MM.1S (cell line): ENCODE data around the gene LRCH4.
"Not testable (repeated sequence)": the region's sequence is repeated elsewhere in the genome, so short reads cannot be mapped to it uniquely, and the experiment has no call there.

Source experiments
- DNase-seq: peaks from one replicate; pipeline ENCODE4 v3.0.0-alpha.2; 2015
- H2AFZ ChIP-seq: fragments of 300-600 bp; sonication (generic); 2 replicates; pipeline ENCODE4 v1.6.0; 2016; ENCODE audit warnings: antibody characterized with exemption, low read length
- H3F3A ChIP-seq: fragments of 300-600 bp; sonication (generic); 2 replicates; pipeline ENCODE4 v1.6.1; 2016; ENCODE audit warnings: mild to moderate bottlenecking, antibody characterized with exemption, low read length, moderate library complexity, mixed read lengths; ENCODE audit not compliant: insufficient read depth
- H3K27ac ChIP-seq: fragments of 300-600 bp; sonication (generic); 2 replicates; pipeline ENCODE4 v1.5.1; 2016; ENCODE audit warnings: mild to moderate bottlenecking, low read length
- H3K27me3 ChIP-seq: fragments of 300-600 bp; sonication (generic); replicated peaks from 2 replicates; pipeline ENCODE4 v1.6.0; 2016; ENCODE audit warnings: low read length; ENCODE audit not compliant: insufficient read depth
- H3K36me3 ChIP-seq: fragments of 300-600 bp; sonication (generic); replicated peaks from 2 replicates; pipeline ENCODE4 v1.6.1; 2016; ENCODE audit warnings: mild to moderate bottlenecking, low read length, mixed read lengths; ENCODE audit not compliant: insufficient read depth
- H3K4me1 ChIP-seq: fragments of 300-600 bp; sonication (generic); 2 replicates; pipeline ENCODE4 v1.6.1; 2016; ENCODE audit warnings: low read length, mixed read lengths
- H3K4me2 ChIP-seq: fragments of 300-600 bp; sonication (generic); 2 replicates; pipeline ENCODE4 v1.6.0; 2016; ENCODE audit warnings: low read depth, low read length
- H3K4me3 ChIP-seq: fragments of 300-600 bp; sonication (generic); 2 replicates; pipeline ENCODE4 v1.5.1; 2016; ENCODE audit warnings: low read length, mixed read lengths
- H3K79me2 ChIP-seq: fragments of 300-600 bp; sonication (generic); 2 replicates; pipeline ENCODE4 v1.6.1; 2016; ENCODE audit warnings: mixed run types, low read length, mixed read lengths
- H3K9ac ChIP-seq: fragments of 300-600 bp; sonication (generic); 2 replicates; pipeline ENCODE4 v1.6.1; 2016; ENCODE audit warnings: low read length, mixed read lengths
- H3K9me2 ChIP-seq: fragments of 300-600 bp; sonication (generic); replicated peaks from 2 replicates; pipeline ENCODE4 v1.6.1; 2016; ENCODE audit warnings: mild to moderate bottlenecking, low read length, mixed read lengths; ENCODE audit not compliant: insufficient read depth
- H3K9me3 ChIP-seq: fragments of 300-600 bp; sonication (generic); replicated peaks from 2 replicates; pipeline ENCODE4 v1.6.1; 2016; ENCODE audit warnings: mild to moderate bottlenecking, low read length, mixed read lengths; ENCODE audit not compliant: insufficient read depth
- H4K20me1 ChIP-seq: fragments of 300-600 bp; sonication (generic); 2 replicates; pipeline ENCODE4 v1.6.1; 2016; ENCODE audit warnings: mild to moderate bottlenecking, low read length, moderate library complexity, mixed read lengths; ENCODE audit not compliant: insufficient read depth
- EZH2 ChIP-seq: fragments of 300-600 bp; sonication (generic); optimal IDR thresholded peaks from 2 replicates; pipeline ENCODE3; 2017; ENCODE audit warnings: low read depth, mild to moderate bottlenecking, antibody characterized with exemption, low read length, mixed read lengths
- EZH2phosphoT487 ChIP-seq: fragments of 300-600 bp; sonication (generic); IDR thresholded peaks from 2 replicates; pipeline ENCODE4 v1.6.1; 2018; ENCODE audit warnings: antibody characterized with exemption, low read length
- TF ChIP-seq, protein P1 (sequence below): fragments of 300-600 bp; sonication (generic); IDR thresholded peaks from 2 replicates; pipeline ENCODE4 v1.5.1; 2016; ENCODE audit warnings: antibody characterized with exemption, low read length, mixed read lengths

Gene LRCH4

DNA sequence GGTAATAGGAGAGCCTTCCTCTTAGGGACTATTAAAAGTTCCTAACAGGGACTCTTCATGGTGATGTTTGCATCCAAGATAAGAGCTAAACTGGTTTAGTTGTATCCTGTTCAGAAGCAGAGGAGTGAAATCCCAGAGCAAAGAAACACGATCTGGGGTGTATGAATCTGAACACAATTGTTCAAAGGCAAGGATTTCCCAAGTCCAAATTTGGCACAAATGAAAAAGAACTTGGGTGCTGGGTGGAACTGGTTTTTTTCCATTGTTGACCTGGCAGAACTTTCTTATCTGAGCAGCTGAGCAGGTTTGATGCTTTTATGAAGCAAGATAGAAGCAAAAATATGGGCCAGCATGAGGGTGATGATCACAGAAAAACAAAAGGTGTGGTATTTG, 41.0 kb downstream of the LRCH4 start:
- Histone ChIP-seq H3K9ac (no peak overlapping the region), H3K9me3 (no peaks in the 10 kb centered on the region), H3K4me2 (no peak overlapping the region), H2AFZ (no peak overlapping the region), H3K79me2 (0 out of 2 replicates have a peak, but pooled peaks cover 1% of the 10 kb centered on the region), H3K36me3 (no peaks in the 10 kb centered on the region), H3K27me3 (no peaks in the 10 kb centered on the region), H3K27ac (no peak overlapping the region), H3K4me3 (no peak overlapping the region), H3F3A (no peaks in the 10 kb centered on the region), H4K20me1 (no peaks in the 10 kb centered on the region), H3K9me2 (no peaks in the 10 kb centered on the region), H3K4me1 (peaks cover under 1% of the 10 kb centered on the region; the same call in 1 of the 2 replicates)
- DNase-seq: no peak
- TF ChIP-seq EZH2 (no peak), EZH2phosphoT487 (no peak)

DNA sequence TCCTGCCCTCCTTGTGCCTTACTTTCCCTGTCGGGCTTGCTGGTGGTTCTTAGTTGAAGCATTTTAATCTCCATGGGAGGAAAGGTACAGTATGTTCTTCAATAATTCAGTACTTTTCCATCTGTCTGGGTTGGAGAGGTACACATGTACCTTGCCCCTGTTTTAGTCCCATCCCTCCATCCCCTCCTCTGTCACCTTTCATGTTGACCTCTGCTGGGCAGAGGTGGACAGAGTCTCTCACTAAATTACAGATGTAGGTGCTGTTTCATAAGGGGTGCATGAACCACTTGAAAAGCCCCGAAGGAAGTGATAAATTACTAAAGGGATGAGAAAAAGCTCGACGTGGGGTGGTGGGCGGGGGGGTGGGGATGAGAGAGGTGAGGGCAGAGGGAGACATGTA, 41.5 kb downstream of the LRCH4 start:
- peaks cover 4% of the 10 kb centered on the region; the same call in 1 of the 2 replicates for H3K4me1 ChIP-seq
- no peak overlapping the region for H2AFZ ChIP-seq
- H3K36me3 ChIP-seq: no peaks in the 10 kb centered on the region
- no peaks in the 10 kb centered on the region for H3K9me3 ChIP-seq
- H3K4me3 ChIP-seq: no peak overlapping the region
- no peaks in the 10 kb centered on the region for H3K27me3 ChIP-seq
- H3F3A ChIP-seq: no peaks in the 10 kb centered on the region
- no peaks in the 10 kb centered on the region for H3K9me2 ChIP-seq
- no peak for DNase-seq
- no peak overlapping the region for H3K27ac ChIP-seq
- TF ChIP-seq EZH2phosphoT487: no peak
- TF ChIP-seq EZH2: no peak
- TF ChIP-seq, protein P1, sequence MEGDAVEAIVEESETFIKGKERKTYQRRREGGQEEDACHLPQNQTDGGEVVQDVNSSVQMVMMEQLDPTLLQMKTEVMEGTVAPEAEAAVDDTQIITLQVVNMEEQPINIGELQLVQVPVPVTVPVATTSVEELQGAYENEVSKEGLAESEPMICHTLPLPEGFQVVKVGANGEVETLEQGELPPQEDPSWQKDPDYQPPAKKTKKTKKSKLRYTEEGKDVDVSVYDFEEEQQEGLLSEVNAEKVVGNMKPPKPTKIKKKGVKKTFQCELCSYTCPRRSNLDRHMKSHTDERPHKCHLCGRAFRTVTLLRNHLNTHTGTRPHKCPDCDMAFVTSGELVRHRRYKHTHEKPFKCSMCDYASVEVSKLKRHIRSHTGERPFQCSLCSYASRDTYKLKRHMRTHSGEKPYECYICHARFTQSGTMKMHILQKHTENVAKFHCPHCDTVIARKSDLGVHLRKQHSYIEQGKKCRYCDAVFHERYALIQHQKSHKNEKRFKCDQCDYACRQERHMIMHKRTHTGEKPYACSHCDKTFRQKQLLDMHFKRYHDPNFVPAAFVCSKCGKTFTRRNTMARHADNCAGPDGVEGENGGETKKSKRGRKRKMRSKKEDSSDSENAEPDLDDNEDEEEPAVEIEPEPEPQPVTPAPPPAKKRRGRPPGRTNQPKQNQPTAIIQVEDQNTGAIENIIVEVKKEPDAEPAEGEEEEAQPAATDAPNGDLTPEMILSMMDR: no peak
- 0 out of 2 replicates have a peak, but pooled peaks cover 5% of the 10 kb centered on the region for H3K79me2 ChIP-seq
- H3K4me2 ChIP-seq: no peak overlapping the region
- H4K20me1 ChIP-seq: no peaks in the 10 kb centered on the region
- no peak overlapping the region for H3K9ac ChIP-seq

DNA sequence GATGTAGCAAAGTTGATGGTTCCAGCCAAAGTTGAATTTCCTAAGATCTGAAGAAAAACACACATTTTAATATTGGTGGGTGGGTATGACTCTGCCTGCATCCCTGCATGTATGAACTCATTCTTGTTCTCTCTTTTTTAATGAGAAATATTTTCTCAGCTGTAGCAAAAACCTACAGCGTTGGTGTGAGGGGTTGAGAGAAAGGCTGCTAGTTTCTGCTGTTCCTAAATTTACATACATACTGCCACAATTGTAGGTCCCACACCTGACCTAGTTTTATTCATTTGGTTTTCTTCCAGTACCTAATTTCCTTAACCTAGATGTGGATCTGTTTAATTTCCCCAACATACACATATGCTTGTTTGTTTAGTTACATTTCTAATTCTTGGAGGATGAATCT, 42.3 kb downstream of the LRCH4 start:
- no peak overlapping the region for H3K4me2 ChIP-seq
- H3K27me3 ChIP-seq: no peaks in the 10 kb centered on the region
- H3K36me3 ChIP-seq: no peaks in the 10 kb centered on the region
- 0 out of 2 replicates have a peak, but pooled peaks cover 5% of the 10 kb centered on the region for H3K79me2 ChIP-seq
- H3K9me2 ChIP-seq: no peaks in the 10 kb centered on the region
- no peaks in the 10 kb centered on the region for H4K20me1 ChIP-seq
- no peak overlapping the region for H3K9ac ChIP-seq
- H3K4me3 ChIP-seq: no peak overlapping the region
- no peak overlapping the region for H3K27ac ChIP-seq
- H2AFZ ChIP-seq: no peak overlapping the region
- peaks cover under 1% of the 10 kb centered on the region; the same call in 1 of the 2 replicates for H3F3A ChIP-seq
- H3K9me3 ChIP-seq: no peaks in the 10 kb centered on the region
- peaks cover 4% of the 10 kb centered on the region; the same call in 1 of the 2 replicates for H3K4me1 ChIP-seq
- TF ChIP-seq EZH2 (no peak), EZH2phosphoT487 (no peak)
- TF ChIP-seq, protein P1: no peak
- no peak for DNase-seq

DNA sequence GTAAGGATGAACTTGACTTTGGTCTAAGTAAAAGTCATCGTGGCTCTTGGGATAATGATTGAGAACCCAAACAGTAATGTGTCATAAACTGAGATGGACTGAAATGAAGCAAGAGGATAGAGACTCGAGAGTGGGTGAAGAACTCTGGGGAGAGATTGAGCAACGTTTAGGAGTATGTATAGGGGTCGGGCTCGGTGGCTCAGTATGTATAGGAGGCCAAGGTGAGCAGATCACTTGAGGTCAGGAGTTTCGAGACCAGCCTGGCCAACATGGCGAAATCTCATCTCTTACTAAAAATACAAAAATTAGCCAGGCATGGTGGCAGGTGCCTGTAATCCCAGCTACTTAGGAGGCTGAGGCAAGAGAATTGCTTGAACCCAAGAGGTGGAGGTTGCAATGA, 44.6 kb downstream of the LRCH4 start:
- not testable (repeated sequence) for H4K20me1 ChIP-seq, DNase-seq, H3F3A ChIP-seq, H3K36me3 ChIP-seq, H2AFZ ChIP-seq, H3K4me1 ChIP-seq, H3K79me2 ChIP-seq, H3K9me2 ChIP-seq, H3K4me3 ChIP-seq, H3K9me3 ChIP-seq, H3K27me3 ChIP-seq, H3K4me2 ChIP-seq, H3K9ac ChIP-seq, H3K27ac ChIP-seq
